Caco-2 (cell line): ENCODE results near the gene HPX. TPM values are rescaled to one million over a fixed set of nuclear protein-coding genes. Genes with fewer than 3 reads are reported as not detected.

Experiments used
- BruUV-seq: library from RNA; stranded (reverse); fragments of 400-500 nt; replicated peaks from 2 replicates; lab custom pipeline; 2021; lab: Mats Ljungman, UMichigan
- CTCF ChIA-PET: fragments of 300-600 bp; sonication (Branson Sonifier 250); formaldehyde crosslinking; loops from one replicate; lab custom pipeline; 2022; ENCODE audit warnings: antibody characterized with exemption; lab: Charles Lee
- POLR2A ChIA-PET: fragments of 300-600 bp; sonication (Branson Sonifier 250); formaldehyde crosslinking; loops from one replicate; lab custom pipeline; 2022; ENCODE audit warnings: antibody characterized with exemption; lab: Charles Lee
- DNase-seq, 2 experiments: peaks; one replicate each; pipeline versions ENCODE4 v3.0.0 to v3.0.0-alpha.2; 2020 to 2022
- H3K27me3 ChIP-seq: replicated peaks from 2 replicates; pipeline ENCODE4 v1.6.0; 2011; ENCODE audit warnings: low read length; ENCODE audit not compliant: control insufficient read depth, insufficient read depth
- H3K36me3 ChIP-seq: 2 replicates; pipeline ENCODE4 v1.5.1; 2011; ENCODE audit warnings: low read length; ENCODE audit not compliant: control insufficient read depth, insufficient read depth
- H3K4me1 ChIP-seq: fragments of 250-450 bp; sonication (Bioruptor Pico); 2 replicates; pipeline ENCODE4 v1.5.1; 2020; ENCODE audit warnings: mild to moderate bottlenecking
- H3K4me3 ChIP-seq: 2 replicates; pipeline ENCODE4 v1.5.1; 2011; ENCODE audit warnings: low read depth, mild to moderate bottlenecking, control low read depth, low read length
- H3K9me3 ChIP-seq: fragments of 250-450 bp; sonication (Bioruptor Pico); 2 replicates; pipeline ENCODE4 v1.5.1; 2020; ENCODE audit warnings: mild to moderate bottlenecking, moderate library complexity
- H3K27ac Mint-ChIP-seq: one replicate; pipeline ENCODE4 v1.8.0; 2022; ENCODE audit warnings: mixed read lengths; ENCODE audit not compliant: unreplicated experiment
- H3K27me3 Mint-ChIP-seq: one replicate; pipeline ENCODE4 v1.8.0; 2022; ENCODE audit warnings: mixed read lengths; ENCODE audit not compliant: insufficient read depth, unreplicated experiment
- H3K36me3 Mint-ChIP-seq: one replicate; pipeline ENCODE4 v1.8.0; 2022; ENCODE audit warnings: mild to moderate bottlenecking, mixed read lengths; ENCODE audit not compliant: insufficient read depth, unreplicated experiment
- H3K4me1 Mint-ChIP-seq: one replicate; pipeline ENCODE4 v1.8.0; 2022; ENCODE audit warnings: low read depth, mixed read lengths; ENCODE audit not compliant: unreplicated experiment
- H3K4me3 Mint-ChIP-seq: one replicate; pipeline ENCODE4 v1.8.0; 2022; ENCODE audit warnings: mild to moderate bottlenecking, moderate library complexity, mixed read lengths; ENCODE audit not compliant: unreplicated experiment
- H3K9me3 Mint-ChIP-seq: one replicate; pipeline ENCODE4 v1.8.0; 2022; ENCODE audit warnings: mixed read lengths; ENCODE audit not compliant: unreplicated experiment
- intact Hi-C: fragments of 100-400 bp; cut with micrococcal nuclease; formaldehyde crosslinking; loops from one replicate; pipeline ENCODE4 v1.10.0; 2022; ENCODE audit not compliant: unreplicated experiment
- total RNA-seq: library from RNA; stranded (reverse); gene quantifications from 2 replicates; pipeline ENCODE4 v1.2.3, GENCODE V29; 2022
- TF ChIP-seq, protein P1 (sequence below), 2 experiments: fragments of 200-600 bp in 1 of 2; IDR thresholded peaks; 1 replicate in 1 of 2; 2 replicates in 1 of 2; pipeline versions ENCODE4 v1.5.1 to v1.8.0; 2011 to 2022; ENCODE audit warnings: antibody characterized with exemption in 1 of 2, control low read depth in 1 of 2, inconsistent platforms in 1 of 2, low read depth in 1 of 2, low read length in 1 of 2, mild to moderate bottlenecking in 1 of 2, moderate library complexity in 1 of 2; ENCODE audit not compliant: insufficient read depth in 1 of 2, severe bottlenecking in 1 of 2, unreplicated experiment in 1 of 2

The HPX gene
- total RNA-seq, 1 experiment from 2014 or later = 10.7 TPM

GRCh38 chr11:6468712-6469495, 28.1 kb upstream of the HPX start:
- peaks cover 6% of the 10 kb centered on the region; the same call in 1 of the 2 replicates for H3K4me1 ChIP-seq
- H3K27me3 Mint-ChIP-seq = no peaks in the 10 kb centered on the region
- H3K4me3 ChIP-seq = no peak overlapping the region
- POLR2A ChIA-PET = interaction anchor here (0.6 kb wide), 1 partner anchor 15 kb away, joined by 3 read pairs; no protein-coding TSS in a partner anchor
- intact Hi-C loops = loop anchor here (1.0 kb wide), 1 partner anchor 11 kb away; no protein-coding TSS in a partner anchor
- no peaks in the 10 kb centered on the region for H3K9me3 Mint-ChIP-seq
- DNase-seq = peak; percentile 50 to 73
- peaks cover 23% of the 10 kb centered on the region for H3K36me3 Mint-ChIP-seq
- CTCF ChIA-PET = no interaction called here
- H3K36me3 ChIP-seq = peaks cover 1% of the 10 kb centered on the region; the same call in 1 of the 2 replicates
- no TSS peak for BruUV-seq
- H3K9me3 ChIP-seq = no peaks in the 10 kb centered on the region
- H3K27me3 ChIP-seq = no peaks in the 10 kb centered on the region
- H3K27ac Mint-ChIP-seq = no peak overlapping the region
- peaks cover 14% of the 10 kb centered on the region for H3K4me1 Mint-ChIP-seq
- TF ChIP-seq, protein P1, sequence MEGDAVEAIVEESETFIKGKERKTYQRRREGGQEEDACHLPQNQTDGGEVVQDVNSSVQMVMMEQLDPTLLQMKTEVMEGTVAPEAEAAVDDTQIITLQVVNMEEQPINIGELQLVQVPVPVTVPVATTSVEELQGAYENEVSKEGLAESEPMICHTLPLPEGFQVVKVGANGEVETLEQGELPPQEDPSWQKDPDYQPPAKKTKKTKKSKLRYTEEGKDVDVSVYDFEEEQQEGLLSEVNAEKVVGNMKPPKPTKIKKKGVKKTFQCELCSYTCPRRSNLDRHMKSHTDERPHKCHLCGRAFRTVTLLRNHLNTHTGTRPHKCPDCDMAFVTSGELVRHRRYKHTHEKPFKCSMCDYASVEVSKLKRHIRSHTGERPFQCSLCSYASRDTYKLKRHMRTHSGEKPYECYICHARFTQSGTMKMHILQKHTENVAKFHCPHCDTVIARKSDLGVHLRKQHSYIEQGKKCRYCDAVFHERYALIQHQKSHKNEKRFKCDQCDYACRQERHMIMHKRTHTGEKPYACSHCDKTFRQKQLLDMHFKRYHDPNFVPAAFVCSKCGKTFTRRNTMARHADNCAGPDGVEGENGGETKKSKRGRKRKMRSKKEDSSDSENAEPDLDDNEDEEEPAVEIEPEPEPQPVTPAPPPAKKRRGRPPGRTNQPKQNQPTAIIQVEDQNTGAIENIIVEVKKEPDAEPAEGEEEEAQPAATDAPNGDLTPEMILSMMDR (IDR thresholded peaks at IDR 0.05; ENCODE audit: insufficient read depth in 1 of 2, low read depth in 1 of 2, low read length in 1 of 2, severe bottlenecking in 1 of 2, unreplicated experiment in 1 of 2) = no peak
- no peak overlapping the region for H3K4me3 Mint-ChIP-seq

DNA sequence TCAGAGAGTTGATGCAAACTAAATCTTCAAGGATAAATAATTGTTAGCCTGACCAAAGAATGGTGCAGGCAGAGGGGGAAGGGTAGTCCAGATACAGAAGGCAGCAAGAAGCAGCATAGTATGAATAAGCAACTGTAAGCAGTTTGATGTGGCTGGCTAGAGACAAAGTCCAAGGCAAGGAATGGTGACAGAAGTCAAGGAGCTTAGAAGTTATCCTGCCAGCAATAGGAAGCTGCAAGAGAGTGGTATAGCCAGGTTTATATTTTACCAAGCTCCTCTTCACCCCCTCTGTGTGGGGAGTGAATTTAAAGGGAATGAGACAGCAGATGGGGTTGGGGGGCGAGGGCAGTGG, 18.3 kb upstream of the HPX start:
- ChIA-PET CTCF (interaction anchor here (0.8 to 2.0 kb wide), 5 partner anchors 15 to 96 kb away, joined by 3 to 9 read pairs (median 4); partner anchors contain the start of gene TRIM3), POLR2A (interaction anchor here (0.5 to 1.7 kb wide), 5 partner anchors 16 to 193 kb away, joined by 3 to 13 read pairs (median 4); partner anchors contain the start of genes ARFIP2, SMPD1 and TIMM10B)
- Mint-ChIP-seq H3K4me3 (no peak overlapping the region), H3K4me1 (peaks cover 11% of the 10 kb centered on the region), H3K36me3 (peaks cover 15% of the 10 kb centered on the region), H3K27me3 (no peaks in the 10 kb centered on the region), H3K9me3 (no peaks in the 10 kb centered on the region), H3K27ac (no peak overlapping the region)
- TF ChIP-seq, protein P1 (IDR thresholded peaks at IDR 0.05; ENCODE audit: insufficient read depth in 1 of 2, low read depth in 1 of 2, low read length in 1 of 2, severe bottlenecking in 1 of 2, unreplicated experiment in 1 of 2) = no peak
- Histone ChIP-seq H3K4me1 (peaks cover 33% of the 10 kb centered on the region), H3K9me3 (no peaks in the 10 kb centered on the region), H3K27me3 (no peaks in the 10 kb centered on the region), H3K4me3 (no peak overlapping the region), H3K36me3 (peaks cover 8% of the 10 kb centered on the region)
- peak in 1 of 2 experiments; percentile 53 for DNase-seq
- intact Hi-C loops = no loop called here
- no TSS peak for BruUV-seq

GRCh38 chr11:6458352-6459098, 17.7 kb upstream of the HPX start:
- H3K4me3 ChIP-seq = no peak overlapping the region
- peak overlapping the region; percentile 48 for H3K4me3 Mint-ChIP-seq
- ChIA-PET CTCF (interaction anchor here (0.8 to 2.0 kb wide), 5 partner anchors 15 to 96 kb away, joined by 3 to 9 read pairs (median 4); partner anchors contain the start of gene TRIM3), POLR2A (interaction anchor here (1.1 to 1.7 kb wide), 3 partner anchors 17 to 23 kb away, joined by 3 to 13 read pairs (median 4); partner anchors contain the start of genes ARFIP2 and TIMM10B)
- H3K4me1 ChIP-seq = peaks cover 33% of the 10 kb centered on the region
- no TSS peak for BruUV-seq
- peaks cover 13% of the 10 kb centered on the region for H3K36me3 Mint-ChIP-seq
- H3K27me3 Mint-ChIP-seq = no peaks in the 10 kb centered on the region
- H3K4me1 Mint-ChIP-seq = peaks cover 11% of the 10 kb centered on the region
- DNase-seq = peak; percentile 79 to 84
- no peaks in the 10 kb centered on the region for H3K9me3 ChIP-seq
- intact Hi-C loops = loop anchor here (1.0 kb wide), 5 partner anchors 11 to 31 kb away; partner anchors contain the start of genes ARFIP2 and TIMM10B
- TF ChIP-seq, protein P1 (IDR thresholded peaks at IDR 0.05; ENCODE audit: insufficient read depth in 1 of 2, low read depth in 1 of 2, low read length in 1 of 2, severe bottlenecking in 1 of 2, unreplicated experiment in 1 of 2) = no peak
- no peaks in the 10 kb centered on the region for H3K9me3 Mint-ChIP-seq
- H3K36me3 ChIP-seq = peaks cover 8% of the 10 kb centered on the region
- H3K27me3 ChIP-seq = no peaks in the 10 kb centered on the region
- H3K27ac Mint-ChIP-seq = no peak overlapping the region
